ENCODE measurements around the gene TCF7L2. TPM values are rescaled to one million over a fixed set of nuclear protein-coding genes. Genes with fewer than 3 reads are reported as not detected.

Gene TCF7L2
- total RNA-seq, 1 donor from 2014 or later = 1.9 TPM

GRCh38 chr10:113179265-113179664, 229.2 kb downstream of the TCF7L2 start:
- DNase-seq = peak; percentile 41

GRCh38 chr10:113179966-113180365, 229.9 kb downstream of the TCF7L2 start:
- no peak for DNase-seq

GRCh38 chr10:113180401-113181154, 230.5 kb downstream of the TCF7L2 start:
- no peak for DNase-seq

- no peak for DNase-seq
Observed at GRCh38 chr10:113182154-113182553, 232.1 kb downstream of the TCF7L2 start.

- no peak for DNase-seq
Observed at GRCh38 chr10:113183573-113183972, 233.5 kb downstream of the TCF7L2 start.

GRCh38 chr10:113187063-113187777, 237.2 kb downstream of the TCF7L2 start:
- DNase-seq = no peak

GRCh38 chr10:113199459-113199858, 249.4 kb downstream of the TCF7L2 start:
- DNase-seq = no peak

GRCh38 chr10:113202011-113202410, 252.0 kb downstream of the TCF7L2 start:
- no peak for DNase-seq

- DNase-seq = no peak
Observed at GRCh38 chr10:113207924-113208323, 257.9 kb downstream of the TCF7L2 start.

- DNase-seq = no peak
Observed at GRCh38 chr10:113213035-113213434, 263.0 kb downstream of the TCF7L2 start.

- DNase-seq = no peak
Observed at GRCh38 chr10:113214331-113214730, 264.3 kb downstream of the TCF7L2 start.

- no peak for DNase-seq
Observed at GRCh38 chr10:113216102-113216501, 266.1 kb downstream of the TCF7L2 start.
